Ovary (tissue), 9 donors: ENCODE measurements around the gene NPRL2. TPM values are rescaled to one million over a fixed set of nuclear protein-coding genes. Genes with fewer than 3 reads are reported as not detected.

Source experiments
- DNase-seq, 5 donors: peaks; one replicate each; pipeline ENCODE4 v3.0.0-alpha.2; 2019 to 2020
- H3K27ac ChIP-seq, 2 donors: fragments of 200-600 bp; one replicate each; pipeline versions ENCODE4 v1.5.1 to v1.8.0; 2019 to 2022
- H3K27me3 ChIP-seq: fragments of 200-600 bp; one replicate; pipeline ENCODE4 v1.8.0; 2022
- H3K36me3 ChIP-seq: fragments of 200-600 bp; sonication (generic); one replicate; pipeline ENCODE4 v1.5.1; 2019
- H3K4me1 ChIP-seq: one replicate; pipeline ENCODE4 v1.8.1; 2013; ENCODE audit warnings: mild to moderate bottlenecking, moderate library complexity; ENCODE audit not compliant: insufficient read depth
- H3K4me3 ChIP-seq: fragments of 200-600 bp; sonication (generic); one replicate; pipeline ENCODE4 v1.5.1; 2017
- H3K9me3 ChIP-seq, 2 donors: fragments of 200-600 bp in 1 of 2; sonication (generic) in 1 of 2; one replicate each; pipeline versions ENCODE4 v1.5.1 to v1.8.1; 2013 to 2019; ENCODE audit warnings: mild to moderate bottlenecking in 1 of 2, moderate library complexity in 1 of 2
- EP300 ChIP-seq: sonication (generic); formaldehyde crosslinking; IDR thresholded peaks from one replicate; pipeline ENCODE4 v1.6.1; 2017; ENCODE audit warnings: antibody characterized with exemption
- POLR2A ChIP-seq: fragments of 450-650 bp; IDR thresholded peaks from one replicate; pipeline ENCODE4 v1.6.1; 2017; ENCODE audit warnings: antibody characterized with exemption, mild to moderate bottlenecking, moderate library complexity
- WGBS, 3 donors: extraction: QIAGEN DNeasy Blood & Tissue Kit in 1 of 3; methylation state at CpG; one replicate each; pipeline versions ENCODE4 v1.1.5 to v1.1.7; 2013 to 2017; 5-methylcytosine and 5-hydroxymethylcytosine counted together
- intact Hi-C, 4 donors: fragments of 100-400 bp; cut with DNase I; formaldehyde crosslinking; loops; one replicate each; pipeline versions ENCODE4 v1.11.0 to v1.15.1; 2022 to 2023
- polyA plus RNA-seq, 2 donors: library from polyadenylated mRNA; stranded (reverse); fragments of 200-250 nt in 1 of 2; fragments of 350-450 nt in 1 of 2; fragmentation: Illumina TruSeq in 1 of 2; extraction: RNeasy Lipid Tissue Mini Kit (QIAGEN cat#74804) in 1 of 2; gene quantifications; one replicate each; pipeline ENCODE4 v1.2.3, GENCODE V29; 2013 to 2014
- total RNA-seq, 7 donors: library from RNA; depleted of rRNA in 2 of 7; stranded (reverse); fragments of >200 nt in 2 of 7; fragmentation: NEBNext Ultra II Directional in 3 of 7; extraction: Animal tissue kit (Norgen Biotek cat#: 25700) in 3 of 7; gene quantifications; one replicate each; pipeline versions ENCODE4 v1.1.0 to v1.2.4, GENCODE V29; 2016 to 2023
- TF ChIP-seq, protein P1 (sequence below), 3 donors: fragments of 450-650 bp in 2 of 3; fragments of 200-600 bp in 1 of 3; IDR thresholded peaks; one replicate each; pipeline versions ENCODE4 v1.5.1 to v1.8.0; 2016 to 2022; ENCODE audit warnings: antibody characterized with exemption in 3 of 3, mild to moderate bottlenecking in 1 of 3
- donor health status: DM: no; HTN: no; CAD: no; lungs with moderate emphysema.
- donor health status: DM: no; HTN: no; CAD: no.
- donor health status: Bipolar disorder and iron deficiency.
- donor health status: DM: yes; HTN: yes; CAD: no.
- donor health status: DM: no; HTN: no; CAD: no.
- donor health status: DM: yes; HTN: yes; CAD: no.

Gene NPRL2
- total and polyA plus RNA-seq, 9 donors, result 19.4 to 26.3 (median 21.9) TPM

DNA sequence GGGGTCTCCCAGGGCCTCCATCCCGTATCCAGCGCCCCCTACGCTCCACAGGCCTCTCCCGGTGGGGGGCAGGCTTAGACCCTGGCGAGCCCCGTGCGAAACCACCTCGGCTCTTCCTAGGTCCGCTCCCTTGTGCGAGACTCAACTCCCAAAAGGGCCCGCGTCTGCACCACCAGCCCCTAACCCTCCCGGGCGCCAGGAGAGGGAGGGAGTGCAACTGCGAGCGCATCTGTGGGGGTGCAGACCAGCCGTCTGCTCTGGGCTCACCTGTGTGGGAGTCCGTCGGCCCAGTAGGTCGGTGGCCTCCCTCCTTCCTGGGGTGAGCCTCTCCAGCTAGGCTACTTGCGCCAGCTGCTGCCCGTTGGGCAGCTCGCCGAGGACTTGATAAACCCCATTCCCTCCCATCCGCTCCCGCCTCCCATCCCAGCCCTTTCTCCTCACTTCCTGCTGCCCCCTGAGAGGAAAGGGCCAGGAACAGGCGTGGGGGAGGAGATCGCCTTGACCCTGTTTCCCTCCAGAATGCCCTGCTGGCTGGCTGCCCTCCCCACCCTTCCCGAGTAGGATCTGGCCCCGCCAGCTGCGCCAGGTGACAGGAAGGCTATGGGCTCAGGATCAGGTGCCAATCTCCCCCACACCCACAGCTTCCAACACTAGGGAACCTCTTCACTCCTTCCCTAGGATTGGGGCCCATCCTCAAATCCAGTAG, 28.0 kb downstream of the NPRL2 start, which contains the start of gene HYAL2:
TSS of gene HYAL2 (minus strand) at position 360 of the 706 bp plus-strand sequence. CDS start 2,256 bp downstream, outside the sequence.
- Histone ChIP-seq H3K4me1 (peaks cover 26% of the 10 kb centered on the region), H3K4me3 (peak within 1 kb of the TSS; percentile 65)
- intact Hi-C loops, result loop anchor here in 1 of 4 donors (10.0 kb wide), 1 partner anchor 58 kb away; the partner anchor contains the start of gene SEMA3B

DNA sequence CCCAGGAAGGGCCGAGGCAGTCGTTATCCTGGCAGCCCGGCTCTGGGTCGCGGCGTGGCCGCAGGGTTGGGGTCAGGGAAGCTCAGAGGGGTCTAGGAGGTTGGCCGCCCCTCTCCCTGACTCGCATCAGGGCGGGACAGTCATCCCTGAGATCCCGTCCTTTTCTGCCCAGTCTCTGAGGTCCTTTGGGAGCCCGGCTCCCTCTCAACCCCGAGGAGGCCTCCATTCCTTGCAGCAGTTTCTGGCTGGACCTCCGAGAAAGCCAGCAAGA, 28.5 kb downstream of the NPRL2 start:
- Histone ChIP-seq H3K36me3 (no peaks in the 10 kb centered on the region), H3K4me1 (peaks cover 22% of the 10 kb centered on the region), H3K27me3 (no peaks in the 10 kb centered on the region), H3K4me3 (peak overlapping the region; percentile 65), H3K9me3 (no peaks in the 10 kb centered on the region), H3K27ac (peak overlapping the region; percentile 71 to 95)
- WGBS, 3 donors, result 2 to 6% (median 2%) methylated on average over 13 to 14 of the region's 14 CpGs
- DNase-seq, result no peak
- peak; percentile 42 for TF ChIP-seq POLR2A
- TF ChIP-seq, protein P1, sequence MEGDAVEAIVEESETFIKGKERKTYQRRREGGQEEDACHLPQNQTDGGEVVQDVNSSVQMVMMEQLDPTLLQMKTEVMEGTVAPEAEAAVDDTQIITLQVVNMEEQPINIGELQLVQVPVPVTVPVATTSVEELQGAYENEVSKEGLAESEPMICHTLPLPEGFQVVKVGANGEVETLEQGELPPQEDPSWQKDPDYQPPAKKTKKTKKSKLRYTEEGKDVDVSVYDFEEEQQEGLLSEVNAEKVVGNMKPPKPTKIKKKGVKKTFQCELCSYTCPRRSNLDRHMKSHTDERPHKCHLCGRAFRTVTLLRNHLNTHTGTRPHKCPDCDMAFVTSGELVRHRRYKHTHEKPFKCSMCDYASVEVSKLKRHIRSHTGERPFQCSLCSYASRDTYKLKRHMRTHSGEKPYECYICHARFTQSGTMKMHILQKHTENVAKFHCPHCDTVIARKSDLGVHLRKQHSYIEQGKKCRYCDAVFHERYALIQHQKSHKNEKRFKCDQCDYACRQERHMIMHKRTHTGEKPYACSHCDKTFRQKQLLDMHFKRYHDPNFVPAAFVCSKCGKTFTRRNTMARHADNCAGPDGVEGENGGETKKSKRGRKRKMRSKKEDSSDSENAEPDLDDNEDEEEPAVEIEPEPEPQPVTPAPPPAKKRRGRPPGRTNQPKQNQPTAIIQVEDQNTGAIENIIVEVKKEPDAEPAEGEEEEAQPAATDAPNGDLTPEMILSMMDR (IDR thresholded peaks at IDR 0.05), result no peak
- intact Hi-C loops, result loop anchor here in 1 of 4 donors (10.0 kb wide), 1 partner anchor 57 kb away; the partner anchor contains the start of gene SEMA3B

More for the DNA sequence above, 28.0 kb downstream of the NPRL2 start, which contains the start of gene HYAL2:
- Histone ChIP-seq H3K27me3 (no peaks in the 10 kb centered on the region), H3K36me3 (no peaks in the 10 kb centered on the region), H3K9me3 (no peaks in the 10 kb centered on the region), H3K27ac (peak within 1 kb of the TSS; percentile 71 to 95)
- peak; percentile 84 to 92 (median 89) for DNase-seq
- 6 to 13% (median 8%) methylated on average over 26 to 31 of the region's 31 CpGs for WGBS, 3 donors
- TF ChIP-seq POLR2A, result no peak
- TF ChIP-seq EP300, result no peak
- TF ChIP-seq, protein P1 (IDR thresholded peaks at IDR 0.05), result no peak

DNA sequence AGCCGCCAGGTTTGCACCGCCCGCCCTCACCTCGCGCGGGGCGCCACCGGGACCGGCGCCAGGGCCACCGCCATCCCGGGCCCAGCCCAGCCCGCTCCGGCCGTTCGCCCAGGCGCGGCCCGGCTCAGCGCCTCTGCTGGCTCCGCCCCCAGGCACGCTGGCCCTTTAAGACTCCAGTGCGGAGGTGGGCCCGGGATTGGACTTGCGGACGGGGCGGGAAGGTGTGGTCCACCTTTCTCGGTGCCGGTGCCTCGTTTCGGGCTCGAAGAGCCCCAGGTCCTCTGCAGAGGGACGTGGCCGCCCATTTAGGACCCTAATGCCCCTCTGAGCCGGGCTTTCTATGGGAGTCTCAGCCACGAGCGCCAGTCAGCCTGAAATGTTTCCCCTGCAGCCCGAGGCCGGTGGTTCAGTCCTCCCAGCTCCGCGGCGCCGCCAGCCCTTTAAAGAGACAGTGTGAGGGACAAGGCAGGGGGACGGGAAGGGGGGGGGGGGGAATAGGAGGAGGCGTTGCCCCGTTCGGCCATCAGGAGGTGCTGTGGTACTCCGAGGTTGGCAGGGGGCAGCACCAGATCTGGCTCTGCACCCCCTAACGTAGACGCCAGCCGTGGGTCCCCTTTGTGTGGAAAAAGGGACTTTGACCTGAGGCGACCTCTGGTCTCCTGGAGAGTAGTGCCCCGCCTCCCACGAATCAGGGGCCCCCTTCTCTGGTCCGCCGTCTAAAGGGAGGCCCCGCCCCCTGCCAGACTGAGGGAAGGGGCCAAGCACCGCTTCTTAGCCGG, 29.1 kb downstream of the NPRL2 start:
- Histone ChIP-seq H3K36me3 (no peaks in the 10 kb centered on the region), H3K27me3 (no peaks in the 10 kb centered on the region), H3K27ac (peak overlapping the region; percentile 71 to 95), H3K4me1 (peaks cover 22% of the 10 kb centered on the region), H3K9me3 (no peaks in the 10 kb centered on the region), H3K4me3 (peak overlapping the region; percentile 65)
- intact Hi-C loops, result loop anchor here in 2 of 4 donors (2.0 to 10.0 kb wide), 2 partner anchors 19 to 57 kb away; partner anchors contain the start of genes HYAL1 (in 1 of the 2) and SEMA3B (in 1 of the 2)
- peak; percentile 90 to 93 (median 90) for DNase-seq
- 0 to 2% (median 1%) methylated on average over 30 to 59 of the region's 59 CpGs for WGBS, 3 donors
- TF ChIP-seq EP300, result no peak
- TF ChIP-seq, protein P1 (IDR thresholded peaks at IDR 0.05), result peak; percentile 46 to 61 (median 46)
- peak; percentile 65 for TF ChIP-seq POLR2A

DNA sequence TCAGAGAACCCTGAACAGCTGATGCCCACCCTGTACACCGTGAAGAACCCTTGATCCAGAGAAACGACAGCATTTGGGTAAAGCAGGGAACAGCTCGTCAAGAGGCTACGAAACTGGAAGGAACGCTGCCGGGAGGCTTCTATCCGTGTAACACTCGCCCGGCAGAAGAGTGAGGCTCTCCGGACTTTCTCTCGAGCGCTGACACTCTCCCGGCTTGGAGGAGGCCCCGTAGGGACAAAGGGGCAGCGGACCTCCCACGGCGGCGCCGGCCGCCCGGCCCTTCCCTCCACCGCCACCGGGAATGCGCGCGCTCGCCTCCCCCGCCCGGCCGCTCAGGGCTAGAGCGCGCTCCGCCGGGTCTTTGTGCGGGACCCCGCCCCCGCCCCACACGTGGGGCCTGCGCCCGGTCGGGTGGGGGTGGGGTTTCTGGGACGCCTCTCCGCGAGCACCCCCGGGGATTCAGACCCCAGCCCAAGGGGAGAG, 29.7 kb downstream of the NPRL2 start:
- intact Hi-C loops, result loop anchor here in 2 of 4 donors (2.0 to 10.0 kb wide), 2 partner anchors 18 to 56 kb away; partner anchors contain the start of genes HYAL1 (in 1 of the 2) and SEMA3B (in 1 of the 2)
- peak overlapping the region; percentile 71 to 95 for H3K27ac ChIP-seq
- peaks cover 22% of the 10 kb centered on the region for H3K4me1 ChIP-seq
- WGBS, 3 donors, result 0 to 1% (median 1%) methylated on average over 21 to 44 of the region's 45 CpGs
- DNase-seq, result peak; percentile 81 to 89 (median 85)
- no peaks in the 10 kb centered on the region for H3K9me3 ChIP-seq
- H3K4me3 ChIP-seq, result peak overlapping the region; percentile 65
- no peaks in the 10 kb centered on the region for H3K27me3 ChIP-seq
- H3K36me3 ChIP-seq, result no peaks in the 10 kb centered on the region
- TF ChIP-seq POLR2A (no peak), EP300 (no peak)
- TF ChIP-seq, protein P1 (IDR thresholded peaks at IDR 0.05), result no peak
